Right lobe of liver (tissue), 4 donors: ENCODE data around the gene FOXO4.

Source experiments
- CTCF ChIP-seq, 4 donors: fragments of 200-600 bp in 3 of 4; fragments of 450-650 bp in 1 of 4; IDR thresholded peaks; one replicate each; pipeline versions ENCODE4 v1.5.1 to v1.8.0; 2016 to 2022; ENCODE audit warnings: antibody characterized with exemption in 4 of 4, mild to moderate bottlenecking in 2 of 4
- POLR2A ChIP-seq: fragments of 450-650 bp; IDR thresholded peaks from one replicate; pipeline ENCODE4 v1.6.1; 2017; ENCODE audit warnings: antibody characterized with exemption, mild to moderate bottlenecking
- donor health status: DM: no; HTN: no; CAD: no.
- donor health status: DM: no; HTN: no; CAD: no.
- donor health status: DM: no; HTN: yes; CAD: no.

- no peak for TF ChIP-seq POLR2A
- TF ChIP-seq CTCF (IDR thresholded peaks at IDR 0.05) = no peak
Observed at GRCh38 chrX:71082124-71082647, 13.5 kb upstream of the FOXO4 start.
